Suprapubic skin (tissue), 4 donors: ENCODE measurements around the gene MPZL3.

Source experiments
- POLR2A ChIP-seq, 2 donors: fragments of 450-650 bp; IDR thresholded peaks; one replicate each; pipeline ENCODE4 v1.6.1; 2017; ENCODE audit warnings: antibody characterized with exemption in 2 of 2, mild to moderate bottlenecking in 2 of 2, moderate library complexity in 2 of 2
- POLR2AphosphoS5 ChIP-seq, 3 donors: sonication (generic); formaldehyde crosslinking; IDR thresholded peaks; one replicate each; pipeline ENCODE4 v1.6.1; 2017; ENCODE audit warnings: antibody characterized with exemption in 3 of 3
- TF ChIP-seq, protein P1 (sequence below), 2 donors: fragments of 200-600 bp in 1 of 2; fragments of 450-650 bp in 1 of 2; sonication (generic) in 1 of 2; IDR thresholded peaks; one replicate each; pipeline ENCODE4 v1.5.1; 2016 to 2019; ENCODE audit warnings: antibody characterized with exemption in 2 of 2, mild to moderate bottlenecking in 1 of 2, moderate library complexity in 1 of 2

DNA sequence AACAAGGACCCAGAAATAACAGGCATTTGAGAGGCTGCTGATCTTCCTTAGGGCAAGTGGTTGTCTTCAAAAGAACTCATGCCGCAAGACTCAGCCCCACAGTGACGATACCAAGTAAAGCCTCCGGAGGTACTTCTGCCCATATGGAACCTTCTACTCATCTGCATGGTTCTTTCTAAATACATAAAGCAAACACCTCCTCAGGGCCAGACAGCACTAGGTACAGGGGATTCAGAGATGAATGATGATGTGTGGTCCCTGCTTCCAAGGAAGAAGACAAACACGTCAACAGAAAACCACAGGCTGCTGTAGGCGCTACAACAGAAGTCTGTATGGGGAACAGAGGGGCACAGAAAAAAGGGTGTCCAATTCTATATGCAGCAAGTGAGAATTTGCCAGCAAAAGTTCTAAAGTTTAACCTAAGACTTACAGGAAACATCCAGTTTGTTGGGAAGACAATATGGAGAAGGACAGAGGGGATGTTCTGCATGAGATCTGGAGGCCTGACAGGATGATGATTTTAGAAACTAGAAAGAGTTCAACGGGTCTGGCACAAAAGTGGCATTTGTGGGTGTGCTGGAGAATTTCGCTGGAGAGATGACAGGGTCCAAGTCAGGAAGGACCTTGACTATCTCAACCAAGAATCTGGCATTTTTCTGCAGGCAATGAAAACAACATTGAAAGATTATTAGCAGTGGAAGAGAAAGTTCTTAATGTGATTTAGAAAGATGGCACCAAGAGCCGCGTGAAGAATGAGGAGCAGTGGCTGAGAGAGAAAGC lies 51.1 kb downstream of the MPZL3 start:
- TF ChIP-seq POLR2A (IDR thresholded peaks at IDR 0.05) (no peak), POLR2AphosphoS5 (IDR thresholded peaks at IDR 0.05) (no peak)
- TF ChIP-seq, protein P1, sequence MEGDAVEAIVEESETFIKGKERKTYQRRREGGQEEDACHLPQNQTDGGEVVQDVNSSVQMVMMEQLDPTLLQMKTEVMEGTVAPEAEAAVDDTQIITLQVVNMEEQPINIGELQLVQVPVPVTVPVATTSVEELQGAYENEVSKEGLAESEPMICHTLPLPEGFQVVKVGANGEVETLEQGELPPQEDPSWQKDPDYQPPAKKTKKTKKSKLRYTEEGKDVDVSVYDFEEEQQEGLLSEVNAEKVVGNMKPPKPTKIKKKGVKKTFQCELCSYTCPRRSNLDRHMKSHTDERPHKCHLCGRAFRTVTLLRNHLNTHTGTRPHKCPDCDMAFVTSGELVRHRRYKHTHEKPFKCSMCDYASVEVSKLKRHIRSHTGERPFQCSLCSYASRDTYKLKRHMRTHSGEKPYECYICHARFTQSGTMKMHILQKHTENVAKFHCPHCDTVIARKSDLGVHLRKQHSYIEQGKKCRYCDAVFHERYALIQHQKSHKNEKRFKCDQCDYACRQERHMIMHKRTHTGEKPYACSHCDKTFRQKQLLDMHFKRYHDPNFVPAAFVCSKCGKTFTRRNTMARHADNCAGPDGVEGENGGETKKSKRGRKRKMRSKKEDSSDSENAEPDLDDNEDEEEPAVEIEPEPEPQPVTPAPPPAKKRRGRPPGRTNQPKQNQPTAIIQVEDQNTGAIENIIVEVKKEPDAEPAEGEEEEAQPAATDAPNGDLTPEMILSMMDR (IDR thresholded peaks at IDR 0.05), result no peak
